ENCODE results near the gene PCSK4.
A peak's percentile ranks its signal among the peaks of the same experiment; 100 is the strongest.

Gene PCSK4

DNA sequence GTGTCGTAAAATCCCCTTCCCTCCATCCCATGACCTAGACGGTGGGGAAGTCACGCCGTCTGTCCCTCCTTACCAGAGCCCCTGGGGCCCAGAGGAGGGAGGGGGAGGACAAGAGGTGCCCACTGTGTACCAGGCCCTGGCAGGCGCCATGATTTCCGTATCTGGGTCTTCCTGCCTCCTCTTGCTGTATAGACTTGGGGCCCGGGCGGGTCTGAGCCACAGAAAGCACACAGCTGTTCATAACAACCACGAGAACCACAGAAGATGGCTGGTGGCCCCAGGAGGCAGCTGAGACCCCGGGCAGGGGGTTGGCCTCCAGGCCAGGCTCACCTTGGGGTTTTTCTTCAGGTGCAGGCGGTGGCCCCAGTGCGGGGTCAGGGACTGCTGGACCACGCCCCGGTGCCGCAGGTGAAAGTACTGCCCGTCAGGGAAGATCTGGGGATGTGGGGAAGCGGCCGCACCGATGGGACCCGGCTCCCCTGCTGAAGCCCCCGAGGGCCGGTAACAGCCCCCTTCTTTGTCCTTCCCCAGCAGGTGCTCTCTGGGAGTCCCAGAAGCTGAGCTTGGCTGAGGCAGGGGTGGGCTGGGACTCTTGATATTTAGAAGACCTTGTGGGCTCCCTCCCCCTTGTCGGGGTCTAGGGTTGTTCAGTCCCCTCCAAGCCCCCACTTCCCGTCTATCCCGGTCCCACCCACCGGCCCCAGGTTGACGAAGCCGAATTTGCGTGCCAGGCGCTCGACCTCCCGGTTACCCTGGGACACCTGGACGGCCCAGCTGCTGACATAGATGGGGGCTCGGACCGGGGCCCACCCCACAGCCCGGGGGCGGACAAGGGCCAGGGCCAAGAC, 463 bp downstream of the PCSK4 start:
- no peaks in the 10 kb centered on the region for H3K9me3 ChIP-seq (ENCODE audit: control insufficient read depth, insufficient read depth, low read length)
- H3K36me3 ChIP-seq (ENCODE audit: control insufficient read depth, insufficient read depth, low read length), result no peaks in the 10 kb centered on the region
- H3K4me1 ChIP-seq (ENCODE audit: control insufficient read depth, insufficient read depth, low read length), result no peaks in the 10 kb centered on the region
- peaks cover 12% of the 10 kb centered on the region for H3K27me3 ChIP-seq (ENCODE audit: control insufficient read depth, insufficient read depth, low read length)
- H3K9ac ChIP-seq (ENCODE audit: low read depth, low read length), result peak overlapping the region; percentile 47
- peak overlapping the region; percentile 85 for H3K4me3 ChIP-seq (ENCODE audit: low read depth, low read length)

- no peaks in the 10 kb centered on the region for H3K36me3 ChIP-seq (ENCODE audit: control insufficient read depth, insufficient read depth, low read length)
- no peaks in the 10 kb centered on the region for H3K9me3 ChIP-seq (ENCODE audit: control insufficient read depth, insufficient read depth, low read length)
- H3K4me3 ChIP-seq (ENCODE audit: low read depth, low read length), result no peak overlapping the region
- H3K4me1 ChIP-seq (ENCODE audit: control insufficient read depth, insufficient read depth, low read length), result no peaks in the 10 kb centered on the region
- no peak overlapping the region for H3K9ac ChIP-seq (ENCODE audit: low read depth, low read length)
- peaks cover 12% of the 10 kb centered on the region for H3K27me3 ChIP-seq (ENCODE audit: control insufficient read depth, insufficient read depth, low read length)
Observed at GRCh38 chr19:1488282-1488601, 1.9 kb downstream of the PCSK4 start.

DNA sequence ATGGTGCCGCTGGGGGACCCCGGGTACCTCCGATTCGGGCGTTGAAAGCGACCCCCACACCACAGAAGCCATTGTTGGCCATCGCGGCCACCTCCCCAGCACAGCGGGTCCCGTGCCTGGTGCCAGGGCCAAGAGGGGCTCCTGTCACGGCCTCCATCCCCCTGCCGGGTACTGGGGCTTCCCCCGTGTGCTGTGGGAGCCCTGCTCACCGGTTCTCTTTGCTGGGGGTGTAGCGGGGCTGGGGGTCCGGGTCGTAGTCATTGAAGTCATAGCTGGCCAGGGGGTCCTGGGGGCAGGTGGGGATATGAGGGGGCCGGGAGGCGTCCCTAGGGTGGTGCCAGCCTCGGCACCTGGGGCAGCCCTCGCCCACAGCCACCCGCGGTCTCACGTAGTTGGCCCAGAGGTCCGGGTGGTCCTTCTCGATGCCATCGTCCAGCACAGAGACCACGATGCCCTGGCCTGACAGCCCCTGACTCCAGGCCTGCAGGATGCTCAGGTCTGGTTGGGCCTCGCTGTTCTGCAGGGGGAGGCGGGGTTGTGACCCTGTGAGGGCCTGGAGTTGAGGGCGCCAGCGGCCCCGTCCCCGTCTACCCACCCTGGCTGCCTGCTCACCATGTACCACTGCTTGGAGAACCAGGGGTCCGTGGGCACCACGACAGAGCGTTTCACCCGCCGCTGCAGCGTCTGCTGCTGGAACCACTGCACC, 2.4 kb downstream of the PCSK4 start:
- Histone ChIP-seq H3K4me3 (ENCODE audit: low read depth, low read length) (no peak overlapping the region), H3K9ac (ENCODE audit: low read depth, low read length) (no peak overlapping the region), H3K4me1 (ENCODE audit: control insufficient read depth, insufficient read depth, low read length) (no peaks in the 10 kb centered on the region), H3K36me3 (ENCODE audit: control insufficient read depth, insufficient read depth, low read length) (no peaks in the 10 kb centered on the region), H3K9me3 (ENCODE audit: control insufficient read depth, insufficient read depth, low read length) (no peaks in the 10 kb centered on the region), H3K27me3 (ENCODE audit: control insufficient read depth, insufficient read depth, low read length) (peaks cover 12% of the 10 kb centered on the region)

DNA sequence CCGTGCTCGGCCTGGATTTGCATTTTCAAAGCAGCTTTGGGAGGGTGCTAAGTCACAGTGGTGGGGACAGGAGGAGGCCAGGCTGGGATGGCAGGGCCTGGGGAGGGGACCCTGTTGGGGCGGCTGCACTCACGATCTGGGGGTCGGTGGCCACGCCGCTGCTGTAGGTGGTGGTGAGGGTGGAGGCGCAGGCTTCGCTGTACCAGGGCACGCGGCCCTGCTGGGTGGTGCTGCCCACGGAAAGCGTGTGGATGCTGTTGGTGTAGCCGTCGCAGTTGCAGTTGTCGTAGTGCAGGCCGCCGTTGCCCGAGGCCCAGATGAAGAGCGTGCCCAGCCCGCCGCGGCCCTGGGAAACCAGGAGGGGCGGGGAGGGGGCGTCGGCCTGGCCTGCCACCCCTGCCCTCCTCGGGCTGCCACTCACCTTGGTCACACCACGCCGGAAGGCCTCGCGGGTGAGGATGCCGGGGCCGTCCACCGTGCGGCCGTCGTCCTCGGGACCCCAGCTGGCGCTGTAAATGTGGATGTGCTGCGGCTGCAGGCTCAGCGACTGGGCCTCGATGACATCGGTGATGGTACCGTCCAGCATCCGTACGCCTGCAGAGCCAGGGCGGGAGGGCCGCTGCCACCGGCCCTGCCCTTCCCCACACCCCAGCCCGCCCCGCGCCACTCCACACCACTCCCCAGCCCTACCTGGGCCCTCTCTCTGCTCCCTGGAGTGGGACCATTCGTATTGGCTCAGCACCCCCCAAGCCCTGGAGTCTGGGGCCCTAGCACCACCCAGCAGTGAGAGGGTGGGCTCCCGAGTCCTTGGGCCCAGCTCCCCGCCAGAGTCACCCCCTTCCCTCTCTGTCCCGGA, 3.2 kb downstream of the PCSK4 start:
- no peak overlapping the region for H3K9ac ChIP-seq (ENCODE audit: low read depth, low read length)
- peaks cover 3% of the 10 kb centered on the region for H3K36me3 ChIP-seq (ENCODE audit: control insufficient read depth, insufficient read depth, low read length)
- peaks cover 4% of the 10 kb centered on the region for H3K27me3 ChIP-seq (ENCODE audit: control insufficient read depth, insufficient read depth, low read length)
- H3K9me3 ChIP-seq (ENCODE audit: control insufficient read depth, insufficient read depth, low read length), result no peaks in the 10 kb centered on the region
- H3K4me1 ChIP-seq (ENCODE audit: control insufficient read depth, insufficient read depth, low read length), result no peaks in the 10 kb centered on the region
- H3K4me3 ChIP-seq (ENCODE audit: low read depth, low read length), result no peak overlapping the region

DNA sequence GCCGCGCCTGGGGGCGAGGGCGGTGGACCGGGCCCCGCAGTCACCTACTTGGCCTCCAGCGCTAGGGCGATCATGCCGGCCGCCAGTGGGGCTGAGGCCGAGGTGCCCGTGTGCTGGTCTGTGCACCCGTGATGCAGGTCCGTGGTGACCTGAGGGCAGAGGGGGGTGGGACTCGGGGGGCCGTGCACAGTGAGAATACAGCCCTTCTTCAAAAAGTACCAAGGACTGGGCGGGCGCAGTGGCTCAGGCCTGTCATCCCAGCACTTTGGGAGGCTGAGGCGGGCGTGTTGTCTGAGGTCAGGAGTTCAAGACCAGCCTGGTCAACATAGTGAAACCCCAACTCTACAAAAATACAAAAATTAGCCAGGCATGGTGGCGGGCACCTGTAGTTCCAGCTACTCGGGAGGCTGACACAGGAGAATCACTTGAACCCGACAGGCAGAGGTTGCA, 6.1 kb downstream of the PCSK4 start:
- Histone ChIP-seq H3K4me3 (ENCODE audit: low read depth, low read length) (no peak overlapping the region), H3K4me1 (ENCODE audit: control insufficient read depth, insufficient read depth, low read length) (no peaks in the 10 kb centered on the region), H3K36me3 (ENCODE audit: control insufficient read depth, insufficient read depth, low read length) (peaks cover 3% of the 10 kb centered on the region), H3K27me3 (ENCODE audit: control insufficient read depth, insufficient read depth, low read length) (no peaks in the 10 kb centered on the region), H3K9me3 (ENCODE audit: control insufficient read depth, insufficient read depth, low read length) (no peaks in the 10 kb centered on the region), H3K9ac (ENCODE audit: low read depth, low read length) (no peak overlapping the region)

GRCh38 chr19:1483131-1483978, 6.8 kb downstream of the PCSK4 start:
- Histone ChIP-seq H3K9me3 (ENCODE audit: control insufficient read depth, insufficient read depth, low read length) (no peaks in the 10 kb centered on the region), H3K36me3 (ENCODE audit: control insufficient read depth, insufficient read depth, low read length) (peaks cover 3% of the 10 kb centered on the region), H3K4me3 (ENCODE audit: low read depth, low read length) (no peak overlapping the region), H3K9ac (ENCODE audit: low read depth, low read length) (no peak overlapping the region), H3K4me1 (ENCODE audit: control insufficient read depth, insufficient read depth, low read length) (no peaks in the 10 kb centered on the region), H3K27me3 (ENCODE audit: control insufficient read depth, insufficient read depth, low read length) (no peaks in the 10 kb centered on the region)

DNA sequence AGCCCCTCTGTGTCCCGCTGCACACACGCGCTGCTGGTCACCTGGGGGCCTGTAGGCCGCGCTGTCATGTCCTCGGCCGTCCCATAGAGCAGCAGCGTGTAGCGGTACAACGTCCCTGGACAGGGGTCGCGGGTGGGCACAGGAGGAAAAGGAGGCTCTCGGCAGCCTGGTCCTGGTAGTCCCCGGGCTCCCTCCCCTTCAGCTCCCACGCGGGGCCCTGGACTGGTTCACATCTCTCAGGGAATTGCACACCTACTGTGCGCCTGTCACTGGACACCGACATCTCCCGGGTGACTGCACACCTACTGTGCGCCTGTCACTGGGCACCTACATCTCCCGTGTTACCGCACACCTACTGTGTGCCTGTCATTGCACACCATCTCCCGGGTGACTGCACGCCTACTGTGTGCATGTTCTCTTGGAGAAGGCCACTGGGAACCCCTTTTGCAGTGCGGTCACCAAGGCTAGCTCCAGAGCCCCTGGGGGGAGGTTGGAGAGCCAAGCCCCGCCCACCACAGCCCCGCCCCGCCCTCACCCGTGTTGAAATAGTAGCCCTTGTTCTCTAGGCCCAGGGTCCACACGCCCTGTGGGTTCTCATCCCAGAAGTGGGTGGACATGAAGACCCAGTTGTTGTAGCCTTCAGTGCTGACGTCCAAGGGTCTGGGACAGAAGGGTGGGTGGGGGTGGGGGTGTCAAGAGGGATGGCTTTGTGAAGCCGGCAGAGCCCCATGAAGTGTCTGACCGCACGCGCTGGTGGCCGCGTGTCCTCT, 7.6 kb downstream of the PCSK4 start:
- Histone ChIP-seq H3K4me1 (ENCODE audit: control insufficient read depth, insufficient read depth, low read length) (no peaks in the 10 kb centered on the region), H3K4me3 (ENCODE audit: low read depth, low read length) (no peak overlapping the region), H3K27me3 (ENCODE audit: control insufficient read depth, insufficient read depth, low read length) (no peaks in the 10 kb centered on the region), H3K36me3 (ENCODE audit: control insufficient read depth, insufficient read depth, low read length) (peaks cover 3% of the 10 kb centered on the region), H3K9me3 (ENCODE audit: control insufficient read depth, insufficient read depth, low read length) (no peaks in the 10 kb centered on the region), H3K9ac (ENCODE audit: low read depth, low read length) (no peak overlapping the region)

- Histone ChIP-seq H3K9ac (ENCODE audit: low read depth, low read length) (no peak overlapping the region), H3K4me1 (ENCODE audit: control insufficient read depth, insufficient read depth, low read length) (no peaks in the 10 kb centered on the region), H3K36me3 (ENCODE audit: control insufficient read depth, insufficient read depth, low read length) (peaks cover 3% of the 10 kb centered on the region), H3K27me3 (ENCODE audit: control insufficient read depth, insufficient read depth, low read length) (no peaks in the 10 kb centered on the region), H3K9me3 (ENCODE audit: control insufficient read depth, insufficient read depth, low read length) (no peaks in the 10 kb centered on the region), H3K4me3 (ENCODE audit: low read depth, low read length) (no peak overlapping the region)
Observed at GRCh38 chr19:1481893-1482360, 8.2 kb downstream of the PCSK4 start.

DNA sequence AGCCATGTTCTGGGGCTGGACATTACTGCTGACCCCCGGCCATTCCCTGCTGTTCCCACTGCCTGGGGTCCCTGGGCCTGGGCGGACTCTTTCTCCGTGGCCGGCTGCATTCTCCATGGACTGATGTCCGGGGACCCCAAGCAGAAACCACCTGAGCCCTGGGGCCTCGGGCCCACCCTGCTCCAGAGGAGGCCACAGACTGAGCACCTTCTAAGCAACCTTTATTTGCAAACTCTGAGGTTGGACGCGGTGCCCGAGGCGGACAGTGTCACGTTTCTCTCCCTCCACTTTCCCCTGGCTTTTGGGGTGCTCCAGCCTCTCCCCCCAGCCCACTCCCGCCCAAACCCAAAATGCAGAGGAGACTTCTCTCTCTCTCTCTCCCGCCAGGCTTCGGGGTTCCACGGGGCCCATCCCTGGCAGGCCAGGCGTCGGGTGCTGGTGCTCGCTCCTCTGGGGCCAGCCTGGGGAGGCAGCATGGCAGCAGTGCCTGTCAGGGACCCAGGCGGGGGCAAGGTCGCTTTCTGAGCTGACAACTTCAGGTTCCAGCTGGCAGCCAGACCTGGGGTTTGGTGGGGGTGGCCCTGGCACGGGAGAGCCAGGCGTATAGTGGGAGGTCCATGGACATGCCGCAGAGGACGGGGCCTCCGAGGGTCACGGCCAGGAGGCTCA, 8.8 kb downstream of the PCSK4 start:
- H3K27me3 ChIP-seq (ENCODE audit: control insufficient read depth, insufficient read depth, low read length), result no peaks in the 10 kb centered on the region
- H3K9me3 ChIP-seq (ENCODE audit: control insufficient read depth, insufficient read depth, low read length), result no peaks in the 10 kb centered on the region
- H3K36me3 ChIP-seq (ENCODE audit: control insufficient read depth, insufficient read depth, low read length), result peaks cover 3% of the 10 kb centered on the region
- no peaks in the 10 kb centered on the region for H3K4me1 ChIP-seq (ENCODE audit: control insufficient read depth, insufficient read depth, low read length)
- no peak overlapping the region for H3K4me3 ChIP-seq (ENCODE audit: low read depth, low read length)
- no peak overlapping the region for H3K9ac ChIP-seq (ENCODE audit: low read depth, low read length)

GRCh38 chr19:1478934-1479707, 11.0 kb downstream of the PCSK4 start, which contains the start of gene C19orf25:
C19orf25 (minus strand) TSS chr19:1479215; CDS start chr19:1478903, 312 bp downstream.
- Histone ChIP-seq H3K4me1 (ENCODE audit: control insufficient read depth, insufficient read depth, low read length) (no peaks in the 10 kb centered on the region), H3K27me3 (ENCODE audit: control insufficient read depth, insufficient read depth, low read length) (no peaks in the 10 kb centered on the region), H3K9me3 (ENCODE audit: control insufficient read depth, insufficient read depth, low read length) (no peaks in the 10 kb centered on the region), H3K4me3 (ENCODE audit: low read depth, low read length) (peak within 1 kb of the TSS; percentile 96), H3K9ac (ENCODE audit: low read depth, low read length) (peak within 1 kb of the TSS; percentile 87), H3K36me3 (ENCODE audit: control insufficient read depth, insufficient read depth, low read length) (peaks cover 8% of the 10 kb centered on the region)
